HepG2 (cell line): Measurements from ENCODE around the gene CBFA2T2. TPM values are rescaled to one million over a fixed set of nuclear protein-coding genes. Genes with fewer than 3 reads are reported as not detected.

ENCODE experiments used
- ADNP ChIP-seq: sonication (generic); formaldehyde crosslinking; IDR thresholded peaks from 2 replicates; pipeline ENCODE4 v1.4.0; 2020; ENCODE audit warnings: missing genetic modification reagents
- AGO2 ChIP-seq: fragments of 200-400 bp; formaldehyde crosslinking; optimal IDR thresholded peaks from 2 replicates; pipeline ENCODE3; 2017; ENCODE audit warnings: mild to moderate bottlenecking, low read depth, low read length, moderate library complexity
- ARNTL ChIP-seq: sonication (generic); formaldehyde crosslinking; IDR thresholded peaks from 2 replicates; pipeline ENCODE4 v1.4.0; 2020; ENCODE audit warnings: mild to moderate bottlenecking, missing genetic modification reagents
- CCAR2 ChIP-seq: fragments of 200-400 bp; formaldehyde crosslinking; optimal IDR thresholded peaks from 2 replicates; pipeline ENCODE3; 2018; ENCODE audit warnings: low read depth, mild to moderate bottlenecking, low read length, moderate library complexity
- CREM ChIP-seq, 2 experiments: sonication (generic) in 1 of 2; formaldehyde crosslinking in 1 of 2; IDR thresholded peaks; 2 replicates each; pipeline versions ENCODE4 v1.4.0 to v1.6.1; 2016 to 2020; ENCODE audit warnings: antibody characterized with exemption in 1 of 2, mild to moderate bottlenecking in 1 of 2, missing genetic modification reagents in 1 of 2
- EHMT2 ChIP-seq: fragments of 200-600 bp; sonication (generic); IDR thresholded peaks from 2 replicates; pipeline ENCODE4 v1.7.0; 2017; ENCODE audit warnings: antibody characterized with exemption, low read depth, low read length, borderline replicate concordance
- FOXJ3 ChIP-seq: sonication (generic); formaldehyde crosslinking; IDR thresholded peaks from 2 replicates; pipeline ENCODE4 v1.4.0; 2020; ENCODE audit warnings: missing genetic modification reagents, mild to moderate bottlenecking, borderline replicate concordance
- FOXO1 ChIP-seq: sonication (generic); formaldehyde crosslinking; IDR thresholded peaks from 2 replicates; pipeline ENCODE4 v1.4.0; 2020; ENCODE audit warnings: missing genetic modification reagents
- GPN1 ChIP-seq: sonication (generic); formaldehyde crosslinking; IDR thresholded peaks from 2 replicates; pipeline ENCODE4 v1.5.1; 2020; ENCODE audit warnings: missing genetic modification reagents, borderline replicate concordance
- ISX ChIP-seq: sonication (generic); formaldehyde crosslinking; conservative IDR thresholded peaks from 2 replicates; pipeline ENCODE4 v1.5.0; 2020; ENCODE audit warnings: missing genetic modification reagents
- MAF1 ChIP-seq: sonication (generic); formaldehyde crosslinking; IDR thresholded peaks from 2 replicates; pipeline ENCODE4 v1.5.0; 2020; ENCODE audit warnings: missing genetic modification reagents, borderline replicate concordance
- MTA1 ChIP-seq: sonication (generic); formaldehyde crosslinking; IDR thresholded peaks from 2 replicates; pipeline ENCODE4 v1.4.0; 2020; ENCODE audit warnings: missing genetic modification reagents, mild to moderate bottlenecking, borderline replicate concordance
- NFRKB ChIP-seq: fragments of 450-650 bp; IDR thresholded peaks from 2 replicates; pipeline ENCODE4 v1.6.1; 2017
- POLR2G ChIP-seq: fragments of 200-400 bp; formaldehyde crosslinking; IDR thresholded peaks from 2 replicates; pipeline ENCODE4 v1.6.1; 2018; ENCODE audit warnings: mild to moderate bottlenecking, low read depth, low read length, moderate library complexity
- SMAD1 ChIP-seq: sonication (generic); formaldehyde crosslinking; IDR thresholded peaks from 2 replicates; pipeline ENCODE4 v1.4.0; 2020; ENCODE audit warnings: missing genetic modification reagents, low read depth, mild to moderate bottlenecking, borderline replicate concordance
- TCF12 ChIP-seq, 2 experiments: fragments of 450-650 bp in 1 of 2; sonication (generic) in 1 of 2; formaldehyde crosslinking in 1 of 2; IDR thresholded peaks; 2 replicates each; pipeline versions ENCODE4 v1.6.1 to v1.8.0; 2017 to 2022; ENCODE audit warnings: antibody characterized with exemption in 1 of 2, mild to moderate bottlenecking in 1 of 2, missing genetic modification reagents in 1 of 2, moderate library complexity in 1 of 2
- XRCC5 ChIP-seq: fragments of 200-400 bp; formaldehyde crosslinking; optimal IDR thresholded peaks from 2 replicates; pipeline ENCODE3; 2017; ENCODE audit warnings: mild to moderate bottlenecking, low read length
- ZBTB20 ChIP-seq: sonication (generic); formaldehyde crosslinking; IDR thresholded peaks from 2 replicates; pipeline ENCODE4 v1.8.1; 2023; ENCODE audit warnings: missing genetic modification reagents, low read depth, mild to moderate bottlenecking, borderline replicate concordance
- ZMYM2 ChIP-seq: sonication (generic); formaldehyde crosslinking; IDR thresholded peaks from 2 replicates; pipeline ENCODE4 v1.8.0; 2022; ENCODE audit warnings: mild to moderate bottlenecking, missing genetic modification reagents
- ZMYM4 ChIP-seq: sonication (generic); formaldehyde crosslinking; IDR thresholded peaks from 2 replicates; pipeline ENCODE4 v1.8.1; 2023; ENCODE audit warnings: mild to moderate bottlenecking, missing genetic modification reagents
- ZNF10 ChIP-seq: sonication (generic); formaldehyde crosslinking; IDR thresholded peaks from 2 replicates; pipeline ENCODE4 v1.4.0; 2020; ENCODE audit warnings: mild to moderate bottlenecking, low read depth, missing genetic modification reagents, borderline replicate concordance
- ZNF160 ChIP-seq: sonication (generic); formaldehyde crosslinking; IDR thresholded peaks from 2 replicates; pipeline ENCODE4 v1.8.0; 2022; ENCODE audit warnings: mild to moderate bottlenecking, inconsistent platforms, missing genetic modification reagents
- ZNF17 ChIP-seq: sonication (generic); formaldehyde crosslinking; IDR thresholded peaks from 2 replicates; pipeline ENCODE4 v1.5.0; 2020; ENCODE audit warnings: mild to moderate bottlenecking, missing genetic modification reagents
- ZNF235 ChIP-seq: sonication (generic); formaldehyde crosslinking; IDR thresholded peaks from 2 replicates; pipeline ENCODE4 v1.8.1; 2023; ENCODE audit warnings: mild to moderate bottlenecking, missing genetic modification reagents, borderline replicate concordance
- ZNF30 ChIP-seq: sonication (generic); formaldehyde crosslinking; IDR thresholded peaks from 2 replicates; pipeline ENCODE4 v1.5.0; 2020; ENCODE audit warnings: mild to moderate bottlenecking, missing genetic modification reagents
- ZNF501 ChIP-seq: sonication (generic); formaldehyde crosslinking; IDR thresholded peaks from 2 replicates; pipeline ENCODE4 v1.5.1; 2020; ENCODE audit warnings: mild to moderate bottlenecking, moderate library complexity, missing genetic modification reagents
- ZNF570 ChIP-seq: sonication (generic); formaldehyde crosslinking; IDR thresholded peaks from 2 replicates; pipeline ENCODE4 v1.4.0; 2020; ENCODE audit warnings: mild to moderate bottlenecking, missing genetic modification reagents, borderline replicate concordance
- ZNF782 ChIP-seq: sonication (generic); formaldehyde crosslinking; IDR thresholded peaks from 2 replicates; pipeline ENCODE4 v1.4.0; 2020; ENCODE audit warnings: missing genetic modification reagents, mild to moderate bottlenecking, borderline replicate concordance
- ZXDC ChIP-seq: sonication (generic); formaldehyde crosslinking; IDR thresholded peaks from 2 replicates; pipeline ENCODE4 v1.5.0; 2020; ENCODE audit warnings: mild to moderate bottlenecking, missing genetic modification reagents
- polyA plus RNA-seq, 8 experiments: library from polyadenylated mRNA; depleted of rRNA in 3 of 8; stranded (reverse) in 7 of 8; unstranded in 1 of 8; fragments of >200 nt; fragmentation: Illumina TruSeq in 4 of 8; extraction: Trizol in 4 of 8; gene quantifications; 2 replicates each; pipeline versions ENCODE4 v1.2.1 to v1.2.3, GENCODE V29; 2011 to 2016; ENCODE audit warnings: low read depth in 4 of 8, missing spikeins in 1 of 8, mixed read lengths in 1 of 8; ENCODE audit not compliant: insufficient read depth in 1 of 8
- total RNA-seq, 5 experiments: library from RNA; depleted of rRNA; stranded (reverse); fragments of >200 nt; fragmentation: Illumina TruSeq; extraction: Trizol; gene quantifications; 2 replicates each; pipeline ENCODE4 v1.2.3, GENCODE V29; 2016; ENCODE audit warnings: low read depth in 1 of 5

The CBFA2T2 gene
- total and polyA plus RNA-seq, 2 of the 13 experiments (the other 11 are each of a cell fraction or from before 2014, with no cell fraction given) = 6.3 to 21.2 TPM

GRCh38 chr20:33489495-33490022 lies 337 bp upstream of the CBFA2T2 start (continued):
- TF ChIP-seq ARNTL (CRISPR knock-in tag) (peak; percentile 99), ZBTB20 (CRISPR knock-in tag) (peak; percentile 81; the same call in 1 of the 2 replicates), FOXO1 (CRISPR knock-in tag) (peak; percentile 72; the same call in 1 of the 2 replicates), ZNF160 (CRISPR knock-in tag) (peak; percentile 86; the same call in 1 of the 2 replicates), ZNF30 (no peak), NFRKB (no peak), ZNF235 (CRISPR knock-in tag) (peak; percentile 43; the same call in 1 of the 2 replicates), ZNF17 (CRISPR knock-in tag) (no peak), ZNF570 (CRISPR knock-in tag) (no peak; the same call in 1 of the 2 replicates), EHMT2 (no peak), ISX (no peak; the same call in 1 of the 2 replicates), ZMYM4 (peak; percentile 82), MAF1 (CRISPR knock-in tag) (peak; percentile 81; the same call in 1 of the 2 replicates), TCF12 (IDR thresholded peaks at IDR 0.05) (no peak), TCF12 (CRISPR knock-in tag; IDR thresholded peaks at IDR 0.05) (no peak), SMAD1 (no peak; the same call in 1 of the 2 replicates), CREM (IDR thresholded peaks at IDR 0.05) (peak; percentile 56; the same call in 1 of the 2 replicates), CREM (CRISPR knock-in tag; IDR thresholded peaks at IDR 0.05) (no peak), ZMYM2 (CRISPR knock-in tag) (peak; percentile 7; the same call in 1 of the 2 replicates), ZNF501 (CRISPR knock-in tag) (peak; percentile 61), ZNF10 (CRISPR knock-in tag) (no peak), GPN1 (CRISPR knock-in tag) (0 out of 2 replicates have a peak, but pooled peaks have one; percentile 61), ZNF782 (peak; percentile 87; the same call in 1 of the 2 replicates), FOXJ3 (CRISPR knock-in tag) (no peak), POLR2G (peak; percentile 99), ADNP (CRISPR knock-in tag) (no peak), ZXDC (CRISPR knock-in tag) (no peak), MTA1 (CRISPR knock-in tag) (peak; percentile 91; the same call in 1 of the 2 replicates), XRCC5 (peak; percentile 87), AGO2 (no peak), CCAR2 (no peak)
